Activated T-helper 2 cell treated with anti-CD3 and anti-CD28 coated beads, Interferon-gamma antibody, Interleukin-2, Interleukin-4, amounts not matched to agents 10 μg/mL and 5 μg/mL and 100 μg/mL, durations not matched to agents 14 hours and 24 hours and 36 hours (primary cell): ENCODE measurements around the gene ACR. TPM values are rescaled to one million over a fixed set of nuclear protein-coding genes. Genes with fewer than 3 reads are reported as not detected.
A peak's percentile ranks its signal among the peaks of the same experiment; 100 is the strongest.
"Not testable (repeated sequence)": the region's sequence is repeated elsewhere in the genome, so short reads cannot be mapped to it uniquely, and the experiment has no call there.

Experiments
- DNase-seq: peaks from one replicate; pipeline ENCODE4 v3.0.0; 2021; ENCODE audit warnings: low spot score
- H3K27ac Mint-ChIP-seq: one replicate; pipeline ENCODE4 v1.8.0; 2021; ENCODE audit warnings: mixed read lengths
- H3K27me3 Mint-ChIP-seq: one replicate; pipeline ENCODE4 v1.8.0; 2021; ENCODE audit warnings: low read depth, mixed read lengths
- H3K36me3 Mint-ChIP-seq: one replicate; pipeline ENCODE4 v1.8.0; 2021; ENCODE audit warnings: low read depth, mixed read lengths
- H3K4me1 Mint-ChIP-seq: one replicate; pipeline ENCODE4 v1.8.0; 2021; ENCODE audit warnings: low read depth, mixed read lengths
- H3K4me3 Mint-ChIP-seq: one replicate; pipeline ENCODE4 v1.8.0; 2021; ENCODE audit warnings: low read depth, mild to moderate bottlenecking, moderate library complexity, mixed read lengths
- H3K9me3 Mint-ChIP-seq: one replicate; pipeline ENCODE4 v1.8.0; 2021; ENCODE audit warnings: mixed read lengths
- intact Hi-C: fragments of 100-400 bp; cut with micrococcal nuclease; formaldehyde crosslinking; loops from one replicate; pipeline ENCODE4 v1.15.1; 2023
- total RNA-seq: library from RNA; stranded (reverse); gene quantifications from 2 replicates; pipeline ENCODE4 v1.2.3, GENCODE V29; 2022

ACR gene
- total RNA-seq, 1 donor from 2014 or later: not detected

GRCh38 chr22:50759597-50760341, 21.8 kb downstream of the ACR start:
- peaks cover 15% of the 10 kb centered on the region for H3K4me1 Mint-ChIP-seq
- H3K9me3 Mint-ChIP-seq, DNase-seq, H3K27me3 Mint-ChIP-seq, H3K4me3 Mint-ChIP-seq, H3K36me3 Mint-ChIP-seq, H3K27ac Mint-ChIP-seq, intact Hi-C loops: not testable (repeated sequence)

- H3K27ac Mint-ChIP-seq, H3K9me3 Mint-ChIP-seq, H3K4me3 Mint-ChIP-seq, DNase-seq, intact Hi-C loops, H3K27me3 Mint-ChIP-seq, H3K4me1 Mint-ChIP-seq, H3K36me3 Mint-ChIP-seq: not testable (repeated sequence)
Observed at GRCh38 chr22:50761829-50762228, 23.8 kb downstream of the ACR start.

GRCh38 chr22:50764288-50764687, 26.3 kb downstream of the ACR start:
- intact Hi-C loops, H3K4me3 Mint-ChIP-seq, H3K9me3 Mint-ChIP-seq, H3K27me3 Mint-ChIP-seq, H3K4me1 Mint-ChIP-seq, H3K36me3 Mint-ChIP-seq, DNase-seq, H3K27ac Mint-ChIP-seq: not testable (repeated sequence)

GRCh38 chr22:50775132-50775531, 37.1 kb downstream of the ACR start:
- H3K4me1 Mint-ChIP-seq, H3K27ac Mint-ChIP-seq, DNase-seq: not testable (repeated sequence)

GRCh38 chr22:50777631-50778030, 39.6 kb downstream of the ACR start:
- H3K4me1 Mint-ChIP-seq, H3K27ac Mint-ChIP-seq, H3K9me3 Mint-ChIP-seq, H3K36me3 Mint-ChIP-seq, H3K4me3 Mint-ChIP-seq, DNase-seq, intact Hi-C loops, H3K27me3 Mint-ChIP-seq: not testable (repeated sequence)

More at GRCh38 chr22:50775132-50775531, 37.1 kb downstream of the ACR start:
- H3K9me3 Mint-ChIP-seq, H3K27me3 Mint-ChIP-seq, H3K4me3 Mint-ChIP-seq, intact Hi-C loops, H3K36me3 Mint-ChIP-seq: not testable (repeated sequence)

GRCh38 chr22:50780244-50780643, 42.2 kb downstream of the ACR start:
- intact Hi-C loops, DNase-seq, H3K4me3 Mint-ChIP-seq, H3K27ac Mint-ChIP-seq, H3K27me3 Mint-ChIP-seq, H3K36me3 Mint-ChIP-seq, H3K9me3 Mint-ChIP-seq, H3K4me1 Mint-ChIP-seq: not testable (repeated sequence)

GRCh38 chr22:50782253-50782652, 44.2 kb downstream of the ACR start:
- intact Hi-C loops, DNase-seq, H3K36me3 Mint-ChIP-seq, H3K27ac Mint-ChIP-seq, H3K9me3 Mint-ChIP-seq, H3K4me1 Mint-ChIP-seq, H3K27me3 Mint-ChIP-seq: not testable (repeated sequence)
- peak overlapping the region; percentile 54 for H3K4me3 Mint-ChIP-seq

GRCh38 chr22:50783033-50783879, 45.3 kb downstream of the ACR start, which contains the start of gene RABL2B:
RABL2B (minus strand) TSS chr22:50783636; CDS start chr22:50782294, 1,342 bp downstream.
- peak within 1 kb of the TSS; percentile 84 for H3K4me3 Mint-ChIP-seq
- intact Hi-C loops, H3K36me3 Mint-ChIP-seq, H3K4me1 Mint-ChIP-seq, H3K9me3 Mint-ChIP-seq, H3K27me3 Mint-ChIP-seq: not testable (repeated sequence)
- H3K27ac Mint-ChIP-seq: peak within 1 kb of the TSS; percentile 58
- DNase-seq: peak; percentile 90

- intact Hi-C loops, H3K36me3 Mint-ChIP-seq, DNase-seq, H3K9me3 Mint-ChIP-seq, H3K4me1 Mint-ChIP-seq, H3K27me3 Mint-ChIP-seq: not testable (repeated sequence)
- H3K4me3 Mint-ChIP-seq: peak overlapping the region; percentile 84
- H3K27ac Mint-ChIP-seq: peak overlapping the region; percentile 58
Observed at GRCh38 chr22:50783880-50784276, 45.9 kb downstream of the ACR start.

GRCh38 chr22:50785289-50785688, 47.3 kb downstream of the ACR start:
- H3K4me1 Mint-ChIP-seq, H3K27me3 Mint-ChIP-seq, H3K36me3 Mint-ChIP-seq, DNase-seq, H3K27ac Mint-ChIP-seq, H3K9me3 Mint-ChIP-seq, H3K4me3 Mint-ChIP-seq, intact Hi-C loops: not testable (repeated sequence)

GRCh38 chr22:50786936-50787335, 48.9 kb downstream of the ACR start:
- H3K36me3 Mint-ChIP-seq, H3K27ac Mint-ChIP-seq, H3K4me3 Mint-ChIP-seq, DNase-seq, intact Hi-C loops, H3K27me3 Mint-ChIP-seq, H3K9me3 Mint-ChIP-seq, H3K4me1 Mint-ChIP-seq: not testable (repeated sequence)
